GM12878 (cell line): Measurements from ENCODE around the gene TP73. TPM values are rescaled to one million over a fixed set of nuclear protein-coding genes. Genes with fewer than 3 reads are reported as not detected.
A peak's percentile ranks its signal among the peaks of the same experiment; 100 is the strongest.

Experiments
- GABPA ChIP-seq: IDR thresholded peaks from 2 replicates; pipeline ENCODE4 v1.6.1; 2014; ENCODE audit warnings: antibody characterized with exemption, low read depth, mild to moderate bottlenecking, inconsistent platforms
- HCFC1 ChIP-seq: fragments of 150-350 bp; IDR thresholded peaks from 2 replicates; pipeline ENCODE4 v1.6.1; 2014; ENCODE audit warnings: low read length
- IKZF2 ChIP-seq, 2 experiments: fragments of 450-650 bp; IDR thresholded peaks; 2 replicates each; pipeline ENCODE4 v1.6.1; 2017; ENCODE audit warnings: mild to moderate bottlenecking in 2 of 2, moderate library complexity in 2 of 2
- IRF4 ChIP-seq: IDR thresholded peaks from 2 replicates; pipeline ENCODE4 v1.6.1; 2011; ENCODE audit warnings: low read depth, low read length
- KAT2A ChIP-seq: conservative IDR thresholded peaks from 2 replicates; pipeline ENCODE4 v1.6.1; 2011; ENCODE audit warnings: low read depth, low read length; ENCODE audit not compliant: control insufficient read depth
- POLR2A ChIP-seq: IDR thresholded peaks from 2 replicates; pipeline ENCODE4 v1.6.1; 2011; ENCODE audit warnings: low read depth, mild to moderate bottlenecking, low read length
- RB1 ChIP-seq: fragments of 450-650 bp; formaldehyde crosslinking; IDR thresholded peaks from 2 replicates; pipeline ENCODE4 v1.6.1; 2017; ENCODE audit warnings: mild to moderate bottlenecking, borderline replicate concordance
- RFX5 ChIP-seq: IDR thresholded peaks from 2 replicates; pipeline ENCODE4 v1.6.1; 2011; ENCODE audit warnings: low read depth, low read length, improper control_type of control experiment
- STAT3 ChIP-seq: IDR thresholded peaks from 2 replicates; pipeline ENCODE4 v1.6.1; 2011; ENCODE audit warnings: low read depth, low read length, improper control_type of control experiment
- YY1 ChIP-seq: IDR thresholded peaks from 2 replicates; pipeline ENCODE4 v1.6.1; 2011; ENCODE audit warnings: low read depth, mild to moderate bottlenecking, low read length
- polyA plus RNA-seq, 11 experiments: library from polyadenylated mRNA; depleted of rRNA in 4 of 11; unstranded in 6 of 11; stranded (reverse) in 5 of 11; fragments of >200 nt; fragmentation: Nextera tagmentation in 4 of 11; fragmentation: Illumina TruSeq in 1 of 11; extraction: Ambion mirVana in 4 of 11; extraction: Trizol in 1 of 11; gene quantifications; 1 replicate in 1 of 11; 2 replicates in 10 of 11; pipeline versions ENCODE4 v1.2.1 to v1.2.3, GENCODE V29; 2011 to 2016; ENCODE audit warnings: inconsistent platforms in 2 of 11, missing spikeins in 2 of 11, low read depth in 1 of 11
- total RNA-seq, 4 experiments: library from RNA; depleted of rRNA in 3 of 4; stranded (reverse); fragments of >200 nt in 3 of 4; fragmentation: Illumina TruSeq in 1 of 4; extraction: Trizol in 1 of 4; gene quantifications; 2 replicates each; pipeline versions ENCODE4 v1.2.1 to v1.2.3, GENCODE V29; 2013 to 2021
- TF ChIP-seq, protein P1 (sequence below): IDR thresholded peaks from 2 replicates; pipeline ENCODE4 v1.6.1; 2011; ENCODE audit warnings: low read depth, low read length, improper control_type of control experiment, borderline replicate concordance
- TF ChIP-seq, protein P2 (sequence below): fragments of 450-650 bp; IDR thresholded peaks from 2 replicates; pipeline ENCODE4 v1.6.1; 2016; ENCODE audit warnings: mild to moderate bottlenecking, moderate library complexity, borderline replicate concordance
- TF ChIP-seq, protein P3 (sequence below): fragments of 450-650 bp; IDR thresholded peaks from 2 replicates; pipeline ENCODE4 v1.6.1; 2016; ENCODE audit warnings: mild to moderate bottlenecking
- TF ChIP-seq, protein P4 (sequence below): fragments of 450-650 bp; conservative IDR thresholded peaks from 2 replicates; pipeline ENCODE4 v1.6.1; 2017; ENCODE audit warnings: mild to moderate bottlenecking, moderate library complexity
- TF ChIP-seq, protein P5 (sequence below): IDR thresholded peaks from 2 replicates; pipeline ENCODE4 v1.6.1; 2012; ENCODE audit warnings: low read depth, low read length, improper control_type of control experiment
- TF ChIP-seq, protein P6 (sequence below): fragments of 150-350 bp; IDR thresholded peaks from 2 replicates; pipeline ENCODE4 v1.6.1; 2016; ENCODE audit warnings: low read depth, low read length

The TP73 gene
- total and polyA plus RNA-seq, 10 of the 15 experiments (the other 5 are each of a cell fraction or from before 2014, with no cell fraction given), result 0.08 to 54.2 (median 14.9) TPM

DNA sequence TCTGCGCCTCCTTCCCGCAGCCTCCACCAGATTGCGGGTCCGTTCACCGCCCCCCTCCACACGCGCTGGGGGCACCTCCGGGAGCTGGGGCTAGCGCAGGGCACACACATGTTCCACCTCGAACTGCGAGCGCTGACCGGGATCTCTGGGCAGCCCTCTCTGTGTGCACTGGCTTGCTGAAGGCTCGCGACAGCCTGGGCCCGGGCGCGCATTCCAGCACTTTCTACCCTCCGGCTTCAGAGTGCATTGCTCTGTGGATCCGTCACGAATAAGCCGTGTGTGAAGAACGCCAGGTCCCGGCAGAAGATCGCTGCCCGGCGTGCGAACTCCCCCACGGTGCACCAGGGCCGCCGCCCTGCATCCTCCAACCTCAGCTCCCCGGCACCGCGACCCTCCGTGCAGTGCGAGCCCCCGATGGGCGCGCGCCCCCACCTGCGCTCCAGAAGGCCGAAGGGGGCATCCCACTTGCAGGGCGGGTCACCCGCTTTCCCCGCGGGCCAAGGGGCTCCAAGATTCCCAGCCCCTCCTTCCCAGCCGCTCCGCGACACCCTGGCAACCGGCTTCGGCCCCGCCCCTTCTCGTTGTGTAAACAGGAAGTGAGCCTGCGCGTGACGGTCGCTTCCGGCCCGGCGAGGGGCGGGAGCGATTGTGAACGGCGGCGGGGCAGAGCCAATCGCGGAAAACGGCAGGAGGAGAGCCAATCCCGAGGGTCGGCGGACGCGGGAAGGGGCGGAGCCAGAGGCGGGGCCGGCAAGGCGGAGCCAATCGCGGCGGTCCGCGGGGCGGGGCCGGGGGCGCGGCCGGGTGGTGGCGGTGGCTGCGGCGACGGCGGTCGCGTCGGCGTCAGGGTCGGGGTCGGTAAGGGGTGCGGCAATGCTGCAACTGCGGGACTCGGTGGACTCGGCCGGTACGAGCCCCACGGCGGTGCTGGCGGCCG lies 27.8 kb upstream of the TP73 start, which contains the start of gene TPRG1L (continued):
- TF ChIP-seq RFX5 (peak; percentile 4; the same call in 1 of the 2 replicates), HCFC1 (peak; percentile 56), KAT2A (no peak), GABPA (peak; percentile 89), POLR2A (peak; percentile 71), YY1 (no peak), IKZF2 (IDR thresholded peaks at IDR 0.05) (peak in 1 of 2 experiments; percentile 14; a peak in 1 of 4 replicates), RB1 (peak; percentile 50; the same call in 1 of the 2 replicates), STAT3 (no peak), IRF4 (no peak)
- TF ChIP-seq, protein P1, sequence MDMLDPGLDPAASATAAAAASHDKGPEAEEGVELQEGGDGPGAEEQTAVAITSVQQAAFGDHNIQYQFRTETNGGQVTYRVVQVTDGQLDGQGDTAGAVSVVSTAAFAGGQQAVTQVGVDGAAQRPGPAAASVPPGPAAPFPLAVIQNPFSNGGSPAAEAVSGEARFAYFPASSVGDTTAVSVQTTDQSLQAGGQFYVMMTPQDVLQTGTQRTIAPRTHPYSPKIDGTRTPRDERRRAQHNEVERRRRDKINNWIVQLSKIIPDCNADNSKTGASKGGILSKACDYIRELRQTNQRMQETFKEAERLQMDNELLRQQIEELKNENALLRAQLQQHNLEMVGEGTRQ, result peak; percentile 49
- TF ChIP-seq, protein P2, sequence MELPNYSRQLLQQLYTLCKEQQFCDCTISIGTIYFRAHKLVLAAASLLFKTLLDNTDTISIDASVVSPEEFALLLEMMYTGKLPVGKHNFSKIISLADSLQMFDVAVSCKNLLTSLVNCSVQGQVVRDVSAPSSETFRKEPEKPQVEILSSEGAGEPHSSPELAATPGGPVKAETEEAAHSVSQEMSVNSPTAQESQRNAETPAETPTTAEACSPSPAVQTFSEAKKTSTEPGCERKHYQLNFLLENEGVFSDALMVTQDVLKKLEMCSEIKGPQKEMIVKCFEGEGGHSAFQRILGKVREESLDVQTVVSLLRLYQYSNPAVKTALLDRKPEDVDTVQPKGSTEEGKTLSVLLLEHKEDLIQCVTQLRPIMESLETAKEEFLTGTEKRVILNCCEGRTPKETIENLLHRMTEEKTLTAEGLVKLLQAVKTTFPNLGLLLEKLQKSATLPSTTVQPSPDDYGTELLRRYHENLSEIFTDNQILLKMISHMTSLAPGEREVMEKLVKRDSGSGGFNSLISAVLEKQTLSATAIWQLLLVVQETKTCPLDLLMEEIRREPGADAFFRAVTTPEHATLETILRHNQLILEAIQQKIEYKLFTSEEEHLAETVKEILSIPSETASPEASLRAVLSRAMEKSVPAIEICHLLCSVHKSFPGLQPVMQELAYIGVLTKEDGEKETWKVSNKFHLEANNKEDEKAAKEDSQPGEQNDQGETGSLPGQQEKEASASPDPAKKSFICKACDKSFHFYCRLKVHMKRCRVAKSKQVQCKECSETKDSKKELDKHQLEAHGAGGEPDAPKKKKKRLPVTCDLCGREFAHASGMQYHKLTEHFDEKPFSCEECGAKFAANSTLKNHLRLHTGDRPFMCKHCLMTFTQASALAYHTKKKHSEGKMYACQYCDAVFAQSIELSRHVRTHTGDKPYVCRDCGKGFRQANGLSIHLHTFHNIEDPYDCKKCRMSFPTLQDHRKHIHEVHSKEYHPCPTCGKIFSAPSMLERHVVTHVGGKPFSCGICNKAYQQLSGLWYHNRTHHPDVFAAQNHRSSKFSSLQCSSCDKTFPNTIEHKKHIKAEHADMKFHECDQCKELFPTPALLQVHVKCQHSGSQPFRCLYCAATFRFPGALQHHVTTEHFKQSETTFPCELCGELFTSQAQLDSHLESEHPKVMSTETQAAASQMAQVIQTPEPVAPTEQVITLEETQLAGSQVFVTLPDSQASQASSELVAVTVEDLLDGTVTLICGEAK, result peak; percentile 93
- TF ChIP-seq, protein P3, sequence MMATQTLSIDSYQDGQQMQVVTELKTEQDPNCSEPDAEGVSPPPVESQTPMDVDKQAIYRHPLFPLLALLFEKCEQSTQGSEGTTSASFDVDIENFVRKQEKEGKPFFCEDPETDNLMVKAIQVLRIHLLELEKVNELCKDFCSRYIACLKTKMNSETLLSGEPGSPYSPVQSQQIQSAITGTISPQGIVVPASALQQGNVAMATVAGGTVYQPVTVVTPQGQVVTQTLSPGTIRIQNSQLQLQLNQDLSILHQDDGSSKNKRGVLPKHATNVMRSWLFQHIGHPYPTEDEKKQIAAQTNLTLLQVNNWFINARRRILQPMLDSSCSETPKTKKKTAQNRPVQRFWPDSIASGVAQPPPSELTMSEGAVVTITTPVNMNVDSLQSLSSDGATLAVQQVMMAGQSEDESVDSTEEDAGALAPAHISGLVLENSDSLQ, result peak; percentile 97
- TF ChIP-seq, protein P4, sequence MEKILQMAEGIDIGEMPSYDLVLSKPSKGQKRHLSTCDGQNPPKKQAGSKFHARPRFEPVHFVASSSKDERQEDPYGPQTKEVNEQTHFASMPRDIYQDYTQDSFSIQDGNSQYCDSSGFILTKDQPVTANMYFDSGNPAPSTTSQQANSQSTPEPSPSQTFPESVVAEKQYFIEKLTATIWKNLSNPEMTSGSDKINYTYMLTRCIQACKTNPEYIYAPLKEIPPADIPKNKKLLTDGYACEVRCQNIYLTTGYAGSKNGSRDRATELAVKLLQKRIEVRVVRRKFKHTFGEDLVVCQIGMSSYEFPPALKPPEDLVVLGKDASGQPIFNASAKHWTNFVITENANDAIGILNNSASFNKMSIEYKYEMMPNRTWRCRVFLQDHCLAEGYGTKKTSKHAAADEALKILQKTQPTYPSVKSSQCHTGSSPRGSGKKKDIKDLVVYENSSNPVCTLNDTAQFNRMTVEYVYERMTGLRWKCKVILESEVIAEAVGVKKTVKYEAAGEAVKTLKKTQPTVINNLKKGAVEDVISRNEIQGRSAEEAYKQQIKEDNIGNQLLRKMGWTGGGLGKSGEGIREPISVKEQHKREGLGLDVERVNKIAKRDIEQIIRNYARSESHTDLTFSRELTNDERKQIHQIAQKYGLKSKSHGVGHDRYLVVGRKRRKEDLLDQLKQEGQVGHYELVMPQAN, result peak; percentile 95
- TF ChIP-seq, protein P5, sequence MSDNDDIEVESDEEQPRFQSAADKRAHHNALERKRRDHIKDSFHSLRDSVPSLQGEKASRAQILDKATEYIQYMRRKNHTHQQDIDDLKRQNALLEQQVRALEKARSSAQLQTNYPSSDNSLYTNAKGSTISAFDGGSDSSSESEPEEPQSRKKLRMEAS, result peak; percentile 91
- TF ChIP-seq, protein P6, sequence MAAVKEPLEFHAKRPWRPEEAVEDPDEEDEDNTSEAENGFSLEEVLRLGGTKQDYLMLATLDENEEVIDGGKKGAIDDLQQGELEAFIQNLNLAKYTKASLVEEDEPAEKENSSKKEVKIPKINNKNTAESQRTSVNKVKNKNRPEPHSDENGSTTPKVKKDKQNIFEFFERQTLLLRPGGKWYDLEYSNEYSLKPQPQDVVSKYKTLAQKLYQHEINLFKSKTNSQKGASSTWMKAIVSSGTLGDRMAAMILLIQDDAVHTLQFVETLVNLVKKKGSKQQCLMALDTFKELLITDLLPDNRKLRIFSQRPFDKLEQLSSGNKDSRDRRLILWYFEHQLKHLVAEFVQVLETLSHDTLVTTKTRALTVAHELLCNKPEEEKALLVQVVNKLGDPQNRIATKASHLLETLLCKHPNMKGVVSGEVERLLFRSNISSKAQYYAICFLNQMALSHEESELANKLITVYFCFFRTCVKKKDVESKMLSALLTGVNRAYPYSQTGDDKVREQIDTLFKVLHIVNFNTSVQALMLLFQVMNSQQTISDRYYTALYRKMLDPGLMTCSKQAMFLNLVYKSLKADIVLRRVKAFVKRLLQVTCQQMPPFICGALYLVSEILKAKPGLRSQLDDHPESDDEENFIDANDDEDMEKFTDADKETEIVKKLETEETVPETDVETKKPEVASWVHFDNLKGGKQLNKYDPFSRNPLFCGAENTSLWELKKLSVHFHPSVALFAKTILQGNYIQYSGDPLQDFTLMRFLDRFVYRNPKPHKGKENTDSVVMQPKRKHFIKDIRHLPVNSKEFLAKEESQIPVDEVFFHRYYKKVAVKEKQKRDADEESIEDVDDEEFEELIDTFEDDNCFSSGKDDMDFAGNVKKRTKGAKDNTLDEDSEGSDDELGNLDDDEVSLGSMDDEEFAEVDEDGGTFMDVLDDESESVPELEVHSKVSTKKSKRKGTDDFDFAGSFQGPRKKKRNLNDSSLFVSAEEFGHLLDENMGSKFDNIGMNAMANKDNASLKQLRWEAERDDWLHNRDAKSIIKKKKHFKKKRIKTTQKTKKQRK, result peak; percentile 60; the same call in 1 of the 2 replicates
